Activated T-helper 1 cell treated with Interleukin-2 at 50 U/mL for 16 hours (primary cell): ENCODE results near the gene RPS6KA2.

Source experiments
- DNase-seq: peaks from one replicate; pipeline ENCODE4 v3.0.0-alpha.2; 2020; ENCODE audit warnings: low read depth

The RPS6KA2 gene

GRCh38 chr6:166465671-166466087 is 161.4 kb downstream of the RPS6KA2 start:
- no peak for DNase-seq

GRCh38 chr6:166465003-166465399 is 162.1 kb downstream of the RPS6KA2 start:
- DNase-seq = no peak

GRCh38 chr6:166464068-166465002 is 162.7 kb downstream of the RPS6KA2 start:
- DNase-seq = no peak

- DNase-seq = no peak
Measured at GRCh38 chr6:166463359-166464067, 163.5 kb downstream of the RPS6KA2 start.

- no peak for DNase-seq
Measured at GRCh38 chr6:166462461-166463135, 164.5 kb downstream of the RPS6KA2 start.

GRCh38 chr6:166461821-166462460 is 165.1 kb downstream of the RPS6KA2 start:
- DNase-seq = no peak

GRCh38 chr6:166460473-166461437 is 166.3 kb downstream of the RPS6KA2 start:
- no peak for DNase-seq

- no peak for DNase-seq
Measured at GRCh38 chr6:166459906-166460305, 167.1 kb downstream of the RPS6KA2 start.

- no peak for DNase-seq
Measured at GRCh38 chr6:166459272-166459671, 167.8 kb downstream of the RPS6KA2 start.

GRCh38 chr6:166456395-166457156 is 170.5 kb downstream of the RPS6KA2 start:
- DNase-seq = no peak

GRCh38 chr6:166454692-166455515 is 172.1 kb downstream of the RPS6KA2 start:
- DNase-seq = no peak

GRCh38 chr6:166453651-166454050 is 173.4 kb downstream of the RPS6KA2 start:
- no peak for DNase-seq

GRCh38 chr6:166450167-166450873 is 176.7 kb downstream of the RPS6KA2 start:
- DNase-seq = no peak

GRCh38 chr6:166449641-166450040 is 177.4 kb downstream of the RPS6KA2 start:
- no peak for DNase-seq

- DNase-seq = no peak
Measured at GRCh38 chr6:166449036-166449435, 178.0 kb downstream of the RPS6KA2 start.

- no peak for DNase-seq
Measured at GRCh38 chr6:166448432-166448831, 178.6 kb downstream of the RPS6KA2 start.

GRCh38 chr6:166446567-166447065 is 180.4 kb downstream of the RPS6KA2 start:
- DNase-seq = no peak

- DNase-seq = no peak
Measured at GRCh38 chr6:166446146-166446545, 180.9 kb downstream of the RPS6KA2 start.
